Hepatocyte (in vitro differentiated cells): Measurements from ENCODE around the gene SLC29A2. TPM values are rescaled to one million over a fixed set of nuclear protein-coding genes. Genes with fewer than 3 reads are reported as not detected.

Experiments
- DNase-seq: peaks from one replicate; pipeline ENCODE4 v3.0.0-alpha.2; 2016; ENCODE audit warnings: low spot score
- H2AFZ ChIP-seq: fragments of 200-600 bp; sonication (generic); 2 replicates; pipeline ENCODE4 v1.6.0; 2016; ENCODE audit warnings: antibody characterized with exemption, mild to moderate bottlenecking
- H3K27ac ChIP-seq: fragments of 200-600 bp; sonication (generic); 2 replicates; pipeline ENCODE4 v1.5.1; 2016; ENCODE audit warnings: mild to moderate bottlenecking
- H3K27me3 ChIP-seq: fragments of 200-600 bp; sonication (generic); 2 replicates; pipeline ENCODE4 v1.6.1; 2016
- H3K36me3 ChIP-seq: fragments of 200-600 bp; sonication (generic); replicated peaks from 2 replicates; pipeline ENCODE4 v1.5.1; 2016; ENCODE audit warnings: low read depth; ENCODE audit not compliant: insufficient read depth
- H3K4me1 ChIP-seq: fragments of 200-600 bp; sonication (generic); 2 replicates; pipeline ENCODE4 v1.5.1; 2016; ENCODE audit warnings: mild to moderate bottlenecking, moderate library complexity; ENCODE audit not compliant: insufficient read depth
- H3K4me2 ChIP-seq: fragments of 200-600 bp; sonication (generic); 2 replicates; pipeline ENCODE4 v1.6.0; 2016
- H3K4me3 ChIP-seq: fragments of 200-600 bp; sonication (generic); 2 replicates; pipeline ENCODE4 v1.5.1; 2016; ENCODE audit warnings: mild to moderate bottlenecking
- H3K79me2 ChIP-seq: fragments of 200-600 bp; sonication (generic); 2 replicates; pipeline ENCODE4 v1.6.0; 2017; ENCODE audit warnings: mild to moderate bottlenecking
- H3K9me2 ChIP-seq: fragments of 200-600 bp; sonication (generic); replicated peaks from 2 replicates; pipeline ENCODE4 v1.6.0; 2017; ENCODE audit warnings: mild to moderate bottlenecking; ENCODE audit not compliant: insufficient read depth
- H3K9me3 ChIP-seq: fragments of 200-600 bp; sonication (generic); 2 replicates; pipeline ENCODE4 v1.5.1; 2016; ENCODE audit warnings: low read depth, mild to moderate bottlenecking
- H4K20me1 ChIP-seq: fragments of 200-600 bp; sonication (generic); 2 replicates; pipeline ENCODE4 v1.6.0; 2016; ENCODE audit warnings: mild to moderate bottlenecking; ENCODE audit not compliant: insufficient read depth, poor library complexity, severe bottlenecking
- EZH2 ChIP-seq: fragments of 200-600 bp; sonication (generic); IDR thresholded peaks from 2 replicates; pipeline ENCODE4 v1.6.1; 2016; ENCODE audit warnings: antibody characterized with exemption, mild to moderate bottlenecking, borderline replicate concordance
- EZH2phosphoT487 ChIP-seq: fragments of 200-600 bp; sonication (generic); IDR thresholded peaks from one replicate; pipeline ENCODE4 v1.6.1; 2018; ENCODE audit warnings: antibody characterized with exemption, mild to moderate bottlenecking, low read depth, moderate library complexity; ENCODE audit not compliant: unreplicated experiment, severe bottlenecking
- WGBS: methylation state at CpG from one replicate; pipeline ENCODE4 v1.1.6; 2016; ENCODE audit warnings: low lambda C conversion rate; ENCODE audit errors: missing lambda C conversion rate; 5-methylcytosine and 5-hydroxymethylcytosine counted together
- polyA plus RNA-seq: library from polyadenylated mRNA; unstranded; fragments of >200 nt; fragmentation: Nextera tagmentation; extraction: Ambion mirVana; gene quantifications from 2 replicates; pipeline ENCODE4 v1.2.1, GENCODE V29; 2016
- total RNA-seq: library from RNA; depleted of rRNA; stranded (reverse); fragments of >200 nt; gene quantifications from 2 replicates; pipeline ENCODE4 v1.2.3, GENCODE V29; 2014
- TF ChIP-seq, protein P1 (sequence below): fragments of 200-600 bp; sonication (generic); IDR thresholded peaks from 2 replicates; pipeline ENCODE4 v1.5.1; 2016; ENCODE audit warnings: antibody characterized with exemption, mild to moderate bottlenecking; ENCODE audit not compliant: poor library complexity

Gene SLC29A2
- total and polyA plus RNA-seq, 2 experiments from 2014 or later, result 11.3 to 20.2 TPM

DNA sequence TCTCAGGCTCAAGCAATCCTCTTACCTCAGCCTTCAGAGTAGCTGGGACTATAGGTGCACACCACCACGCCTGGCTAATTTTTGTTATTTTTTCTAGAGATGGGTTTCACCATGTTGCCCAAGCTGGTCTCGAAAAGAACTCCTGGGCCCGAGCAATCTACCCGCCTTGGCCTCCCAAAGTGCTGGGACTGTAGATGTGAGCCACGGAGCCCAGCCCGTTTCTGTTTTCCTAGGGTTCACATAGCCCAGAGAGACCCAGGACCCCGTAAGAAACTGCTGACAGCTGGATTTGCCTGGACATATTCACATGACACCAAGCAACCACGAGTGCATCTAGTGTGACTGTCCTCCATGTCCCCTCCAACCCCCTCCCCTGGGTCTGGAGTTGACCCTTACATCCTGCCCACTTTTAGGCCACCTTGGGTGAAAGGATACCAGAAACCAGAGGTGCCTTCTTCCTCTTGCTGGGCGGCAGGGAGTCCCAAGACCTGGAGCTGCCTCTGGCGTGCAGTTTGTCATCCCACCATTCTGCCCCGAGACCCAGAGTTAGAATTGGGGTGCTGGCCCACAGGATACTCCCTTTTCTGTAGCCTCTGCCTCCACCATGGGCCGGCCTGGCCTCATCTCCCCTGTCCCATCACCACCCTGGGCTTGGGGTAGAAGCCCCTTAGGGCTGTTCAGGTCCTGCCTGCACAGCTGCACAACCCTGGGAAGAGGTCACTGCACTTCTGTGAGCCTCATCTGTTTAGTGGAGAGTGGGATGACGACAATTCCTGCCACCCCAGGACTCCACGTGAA, 31.7 kb downstream of the SLC29A2 start:
- Histone ChIP-seq H3K9me2 (no peaks in the 10 kb centered on the region), H3K36me3 (no peaks in the 10 kb centered on the region), H2AFZ (no peak overlapping the region), H3K27ac (no peak overlapping the region), H3K4me3 (no peak overlapping the region), H4K20me1 (no peaks in the 10 kb centered on the region), H3K4me1 (peaks cover 25% of the 10 kb centered on the region), H3K4me2 (no peak overlapping the region), H3K9me3 (no peaks in the 10 kb centered on the region), H3K79me2 (peaks cover 28% of the 10 kb centered on the region), H3K27me3 (no peaks in the 10 kb centered on the region)
- TF ChIP-seq, protein P1, sequence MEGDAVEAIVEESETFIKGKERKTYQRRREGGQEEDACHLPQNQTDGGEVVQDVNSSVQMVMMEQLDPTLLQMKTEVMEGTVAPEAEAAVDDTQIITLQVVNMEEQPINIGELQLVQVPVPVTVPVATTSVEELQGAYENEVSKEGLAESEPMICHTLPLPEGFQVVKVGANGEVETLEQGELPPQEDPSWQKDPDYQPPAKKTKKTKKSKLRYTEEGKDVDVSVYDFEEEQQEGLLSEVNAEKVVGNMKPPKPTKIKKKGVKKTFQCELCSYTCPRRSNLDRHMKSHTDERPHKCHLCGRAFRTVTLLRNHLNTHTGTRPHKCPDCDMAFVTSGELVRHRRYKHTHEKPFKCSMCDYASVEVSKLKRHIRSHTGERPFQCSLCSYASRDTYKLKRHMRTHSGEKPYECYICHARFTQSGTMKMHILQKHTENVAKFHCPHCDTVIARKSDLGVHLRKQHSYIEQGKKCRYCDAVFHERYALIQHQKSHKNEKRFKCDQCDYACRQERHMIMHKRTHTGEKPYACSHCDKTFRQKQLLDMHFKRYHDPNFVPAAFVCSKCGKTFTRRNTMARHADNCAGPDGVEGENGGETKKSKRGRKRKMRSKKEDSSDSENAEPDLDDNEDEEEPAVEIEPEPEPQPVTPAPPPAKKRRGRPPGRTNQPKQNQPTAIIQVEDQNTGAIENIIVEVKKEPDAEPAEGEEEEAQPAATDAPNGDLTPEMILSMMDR, result no peak
- TF ChIP-seq EZH2phosphoT487, result no peak
- TF ChIP-seq EZH2, result no peak
- no peak for DNase-seq
- WGBS, result 84% methylated on average over 14 of the region's 14 CpGs

DNA sequence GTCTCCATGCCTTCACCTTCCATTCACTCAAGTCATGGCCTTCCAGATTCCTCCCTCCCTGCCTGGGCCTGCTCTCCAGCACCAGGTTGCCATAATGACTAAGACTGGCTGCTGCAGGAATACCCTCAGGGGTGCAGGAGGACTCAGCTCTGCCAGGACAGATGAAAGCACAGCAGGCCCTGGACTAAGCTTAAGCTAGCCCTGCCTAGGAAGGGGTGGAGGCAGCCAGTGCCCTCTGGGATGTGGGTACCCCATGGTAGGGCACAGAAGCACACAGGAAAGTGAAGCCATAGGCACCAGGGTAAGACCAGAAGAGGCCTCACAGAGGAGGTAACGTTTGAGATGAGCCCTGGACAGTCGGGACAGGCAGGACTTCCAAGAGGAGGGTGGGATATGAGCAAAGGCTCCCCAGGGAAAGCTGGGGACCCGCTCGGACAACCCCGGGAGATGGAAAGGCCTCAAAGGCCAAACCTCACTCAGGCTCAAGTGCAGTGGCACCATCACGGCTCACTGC, 32.3 kb downstream of the SLC29A2 start:
- no peak overlapping the region for H3K4me2 ChIP-seq
- WGBS, result 91% methylated on average over 6 of the region's 6 CpGs
- TF ChIP-seq EZH2, result no peak
- TF ChIP-seq, protein P1, result no peak
- TF ChIP-seq EZH2phosphoT487, result no peak
- no peaks in the 10 kb centered on the region for H3K36me3 ChIP-seq
- no peaks in the 10 kb centered on the region for H4K20me1 ChIP-seq
- no peak for DNase-seq
- peaks cover 24% of the 10 kb centered on the region for H3K79me2 ChIP-seq
- H2AFZ ChIP-seq, result no peak overlapping the region
- no peaks in the 10 kb centered on the region for H3K27me3 ChIP-seq
- no peak overlapping the region for H3K27ac ChIP-seq
- peaks cover 24% of the 10 kb centered on the region for H3K4me1 ChIP-seq
- H3K9me2 ChIP-seq, result no peaks in the 10 kb centered on the region
- H3K9me3 ChIP-seq, result no peaks in the 10 kb centered on the region
- no peak overlapping the region for H3K4me3 ChIP-seq

DNA sequence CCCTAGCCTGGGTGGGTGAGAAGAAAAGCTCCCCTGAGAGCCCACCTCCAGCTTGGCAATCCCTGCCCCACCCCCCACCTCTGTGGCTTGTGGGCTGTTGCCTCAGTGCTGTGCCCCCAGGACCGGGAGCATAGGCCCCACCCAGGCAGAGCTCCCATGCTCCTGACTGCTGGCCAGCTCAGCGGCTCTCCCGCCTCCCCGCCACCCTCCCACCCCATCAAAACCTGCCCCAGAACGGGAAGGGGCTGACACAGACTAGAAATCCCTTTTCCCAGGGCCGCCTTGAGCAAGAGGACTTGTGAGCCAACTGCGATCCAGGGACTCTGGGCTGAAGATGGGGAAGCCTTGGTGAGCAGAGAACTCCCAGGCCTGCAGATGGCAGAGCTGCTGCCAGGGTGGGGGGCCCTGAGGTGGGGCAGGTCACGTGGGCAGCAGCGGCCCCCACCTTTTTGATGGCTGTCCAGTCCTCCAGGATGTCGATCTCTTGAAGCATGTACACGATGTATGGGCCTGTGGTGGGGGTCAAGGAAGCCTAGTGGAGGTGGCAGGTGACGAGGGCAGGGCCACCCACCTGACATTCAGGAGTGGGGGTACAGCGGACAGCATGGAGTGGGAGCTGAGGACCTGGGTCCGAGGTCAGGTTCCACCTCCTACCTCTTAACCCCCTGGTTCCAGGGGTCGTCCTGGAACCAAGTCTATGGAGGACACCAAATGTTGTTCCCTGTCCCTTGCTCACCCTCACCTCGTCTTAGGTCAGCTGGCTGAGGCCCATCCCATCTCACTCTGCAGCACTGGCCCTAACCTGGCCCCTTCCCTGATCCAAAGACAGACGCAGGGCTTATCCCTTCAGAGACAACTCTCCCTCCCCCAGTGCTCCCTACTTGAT, 33.0 kb downstream of the SLC29A2 start:
- DNase-seq, result no peak
- Histone ChIP-seq H3K4me2 (no peak overlapping the region), H3K4me3 (no peak overlapping the region), H3K27me3 (no peaks in the 10 kb centered on the region), H4K20me1 (no peaks in the 10 kb centered on the region), H3K9me2 (no peaks in the 10 kb centered on the region), H3K9me3 (no peaks in the 10 kb centered on the region), H3K4me1 (peaks cover 19% of the 10 kb centered on the region), H3K36me3 (no peaks in the 10 kb centered on the region), H2AFZ (no peak overlapping the region), H3K27ac (no peak overlapping the region), H3K79me2 (peaks cover 17% of the 10 kb centered on the region)
- 92% methylated on average over 16 of the region's 17 CpGs for WGBS
- TF ChIP-seq EZH2 (no peak), EZH2phosphoT487 (no peak)
